Glutamatergic neuron (in vitro differentiated cells): ENCODE results near the gene SIDT1. TPM values are rescaled to one million over a fixed set of nuclear protein-coding genes. Genes with fewer than 3 reads are reported as not detected.

Experiments used
- DNase-seq: peaks from one replicate; pipeline ENCODE4 v3.0.0; 2022
- H3K27ac Mint-ChIP-seq: one replicate; pipeline ENCODE4 v1.8.0; 2020; ENCODE audit warnings: mild to moderate bottlenecking, mixed read lengths, inconsistent platforms; ENCODE audit not compliant: unreplicated experiment
- H3K27me3 Mint-ChIP-seq: one replicate; pipeline ENCODE4 v1.8.0; 2020; ENCODE audit warnings: mild to moderate bottlenecking, moderate library complexity, mixed read lengths, inconsistent platforms; ENCODE audit not compliant: unreplicated experiment
- H3K36me3 Mint-ChIP-seq: one replicate; pipeline ENCODE4 v1.8.0; 2020; ENCODE audit warnings: mild to moderate bottlenecking, mixed read lengths, inconsistent platforms; ENCODE audit not compliant: unreplicated experiment
- H3K4me1 Mint-ChIP-seq: one replicate; pipeline ENCODE4 v1.8.0; 2020; ENCODE audit warnings: mild to moderate bottlenecking, low read depth, mixed read lengths, inconsistent platforms; ENCODE audit not compliant: unreplicated experiment
- H3K4me3 Mint-ChIP-seq: one replicate; pipeline ENCODE4 v1.8.0; 2020; ENCODE audit warnings: mild to moderate bottlenecking, mixed read lengths, inconsistent platforms; ENCODE audit not compliant: unreplicated experiment
- H3K9me3 Mint-ChIP-seq: one replicate; pipeline ENCODE4 v1.8.0; 2020; ENCODE audit warnings: mild to moderate bottlenecking, moderate library complexity, mixed read lengths, inconsistent platforms; ENCODE audit not compliant: unreplicated experiment
- CTCF ChIP-seq: fragments of 200-600 bp; sonication (generic); IDR thresholded peaks from one replicate; pipeline ENCODE4 v1.5.0; 2021; ENCODE audit not compliant: partially characterized antibody, unreplicated experiment
- total RNA-seq: library from RNA; stranded (reverse); fragmentation: NEBNext Ultra II Directional; extraction: Animal tissue kit (Norgen Biotek cat#: 25700); gene quantifications from one replicate; pipeline ENCODE4 v1.2.1, GENCODE V29; 2021; ENCODE audit not compliant: unreplicated experiment

The SIDT1 gene
- total RNA-seq, 1 donor from 2014 or later, result not detected

DNA sequence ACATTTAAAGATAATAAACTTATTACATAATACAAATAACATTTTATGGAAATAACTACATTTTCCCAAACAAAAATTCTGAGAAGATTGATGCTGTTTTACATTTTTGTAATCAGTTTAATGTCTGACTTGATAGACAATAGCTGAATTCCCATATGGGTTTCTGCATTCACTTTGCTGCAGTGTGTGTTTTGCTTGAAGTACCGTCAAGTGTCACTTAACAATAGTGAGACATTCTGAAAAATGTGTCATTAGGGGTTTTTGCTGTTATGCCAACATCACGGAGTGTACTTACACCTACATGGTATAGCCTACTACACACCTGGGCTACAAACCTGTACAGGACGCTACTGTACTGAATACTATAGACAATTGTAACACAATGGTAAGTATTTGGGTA lies 106.6 kb downstream of the SIDT1 start:
- Mint-ChIP-seq H3K36me3 (peaks cover 2% of the 10 kb centered on the region), H3K4me1 (no peaks in the 10 kb centered on the region), H3K4me3 (no peak overlapping the region), H3K27ac (no peak overlapping the region), H3K9me3 (peaks cover 1% of the 10 kb centered on the region), H3K27me3 (no peaks in the 10 kb centered on the region)
- TF ChIP-seq CTCF, result no peak
- DNase-seq, result no peak

DNA sequence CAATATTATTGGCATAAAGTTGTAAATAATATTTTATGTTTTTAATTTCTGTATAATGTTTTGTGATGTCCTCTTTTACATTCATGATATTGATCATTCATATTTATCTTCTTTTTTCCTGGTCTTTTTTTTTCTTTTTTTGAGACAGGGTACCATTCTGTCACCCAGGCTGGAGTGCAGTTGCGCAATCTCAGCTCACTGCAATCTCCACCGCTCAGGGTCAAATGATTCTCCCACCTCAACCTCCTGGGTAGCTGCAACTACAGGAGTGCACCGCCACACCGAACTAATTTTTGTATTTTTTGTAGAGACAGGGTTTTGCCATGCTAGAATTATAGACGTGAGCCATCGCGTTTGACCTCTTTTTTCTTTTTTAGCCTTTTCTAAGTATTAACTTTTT lies 111.2 kb downstream of the SIDT1 start:
- H3K4me3 Mint-ChIP-seq, result no peak overlapping the region
- no peaks in the 10 kb centered on the region for H3K4me1 Mint-ChIP-seq
- H3K27ac Mint-ChIP-seq, result no peak overlapping the region
- no peak for TF ChIP-seq CTCF
- peaks cover 1% of the 10 kb centered on the region for H3K27me3 Mint-ChIP-seq
- peaks cover 6% of the 10 kb centered on the region for H3K36me3 Mint-ChIP-seq
- H3K9me3 Mint-ChIP-seq, result peaks cover 4% of the 10 kb centered on the region
- DNase-seq, result no peak

DNA sequence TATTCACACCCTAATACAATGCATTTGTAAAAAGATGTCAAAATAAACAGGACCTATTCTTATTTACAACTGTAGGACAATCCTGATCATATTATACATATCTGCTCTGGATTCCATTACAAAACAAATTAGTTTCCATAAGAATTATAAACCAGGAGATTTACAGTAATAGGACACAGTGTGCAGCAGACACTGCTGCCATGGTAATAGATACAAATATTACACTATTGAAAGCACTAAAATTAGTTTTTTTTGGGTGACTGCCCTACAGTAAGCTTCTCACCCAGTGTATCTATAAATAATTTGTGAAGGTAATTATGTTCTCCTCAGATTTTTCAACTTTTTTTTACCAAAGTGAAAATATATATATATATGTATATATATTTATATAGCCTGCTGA lies 116.2 kb downstream of the SIDT1 start:
- H3K27me3 Mint-ChIP-seq, result peaks cover 1% of the 10 kb centered on the region
- peaks cover 6% of the 10 kb centered on the region for H3K36me3 Mint-ChIP-seq
- no peak for DNase-seq
- TF ChIP-seq CTCF, result no peak
- H3K27ac Mint-ChIP-seq, result no peak overlapping the region
- H3K4me3 Mint-ChIP-seq, result no peak overlapping the region
- H3K4me1 Mint-ChIP-seq, result no peaks in the 10 kb centered on the region
- H3K9me3 Mint-ChIP-seq, result peaks cover 4% of the 10 kb centered on the region

DNA sequence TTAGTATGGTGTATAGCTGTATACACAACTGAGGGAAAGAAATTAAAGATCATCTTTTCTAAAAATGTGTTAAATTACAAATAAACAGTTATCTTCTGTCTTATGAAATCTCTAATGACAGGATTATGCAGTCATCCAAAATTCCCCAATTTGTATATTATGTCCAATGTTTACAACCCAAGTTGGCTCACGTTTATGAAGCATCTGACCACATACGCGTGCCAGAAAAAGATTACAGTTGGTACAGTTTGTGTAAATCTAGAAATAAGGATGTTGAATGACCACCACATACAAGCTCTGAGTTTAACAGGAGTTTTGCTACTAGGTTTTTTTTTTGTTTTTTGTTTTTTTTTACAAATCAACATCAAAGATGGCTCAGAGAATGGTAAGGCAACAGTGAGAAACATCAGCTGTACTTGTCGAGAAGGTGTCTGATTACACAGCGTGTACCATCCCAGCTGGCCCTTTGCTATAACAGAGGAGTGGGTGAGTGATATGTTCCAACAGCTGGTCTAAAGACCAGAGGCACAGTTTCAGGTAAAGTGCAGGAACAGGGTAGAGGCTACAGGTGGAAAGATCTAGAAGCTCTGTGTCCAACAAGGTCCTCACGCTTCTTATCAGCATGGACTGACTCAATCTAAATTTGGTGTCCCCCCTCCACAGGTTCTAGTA lies 117.0 kb downstream of the SIDT1 start:
- H3K27ac Mint-ChIP-seq, result no peak overlapping the region
- DNase-seq, result no peak
- TF ChIP-seq CTCF, result no peak
- H3K27me3 Mint-ChIP-seq, result no peaks in the 10 kb centered on the region
- H3K4me1 Mint-ChIP-seq, result no peaks in the 10 kb centered on the region
- H3K4me3 Mint-ChIP-seq, result no peak overlapping the region
- H3K36me3 Mint-ChIP-seq, result peaks cover under 1% of the 10 kb centered on the region
- peaks cover 3% of the 10 kb centered on the region for H3K9me3 Mint-ChIP-seq

GRCh38 chr3:113654310-113654709 lies 122.0 kb downstream of the SIDT1 start:
- H3K36me3 Mint-ChIP-seq, result peaks cover 22% of the 10 kb centered on the region

More at GRCh38 chr3:113654310-113654709, 122.0 kb downstream of the SIDT1 start:
- Mint-ChIP-seq H3K4me3 (no peak overlapping the region), H3K27me3 (peaks cover 3% of the 10 kb centered on the region), H3K4me1 (no peaks in the 10 kb centered on the region), H3K27ac (no peak overlapping the region), H3K9me3 (peaks cover 2% of the 10 kb centered on the region)
- DNase-seq, result no peak
- TF ChIP-seq CTCF, result no peak
